HepG2 (cell line): ENCODE data around the gene METAP1D. TPM values are rescaled to one million over a fixed set of nuclear protein-coding genes. Genes with fewer than 3 reads are reported as not detected.

Source experiments
- ELK4 ChIP-seq: sonication (generic); formaldehyde crosslinking; IDR thresholded peaks from 2 replicates; pipeline ENCODE4 v1.9.0; 2021; ENCODE audit warnings: missing genetic modification reagents, borderline replicate concordance
- MTF1 ChIP-seq: sonication (generic); formaldehyde crosslinking; IDR thresholded peaks from 2 replicates; pipeline ENCODE4 v1.5.0; 2020; ENCODE audit warnings: missing genetic modification reagents
- NFAT5 ChIP-seq: sonication (generic); formaldehyde crosslinking; IDR thresholded peaks from 2 replicates; pipeline ENCODE4 v1.4.0; 2020; ENCODE audit warnings: missing genetic modification reagents
- NFKB2 ChIP-seq: sonication (generic); formaldehyde crosslinking; IDR thresholded peaks from 2 replicates; pipeline ENCODE4 v1.4.0; 2020; ENCODE audit warnings: missing genetic modification reagents, borderline replicate concordance
- REL ChIP-seq: sonication (generic); formaldehyde crosslinking; conservative IDR thresholded peaks from 2 replicates; pipeline ENCODE4 v1.8.0; 2022; ENCODE audit warnings: mild to moderate bottlenecking, missing genetic modification reagents, moderate library complexity
- ZBTB3 ChIP-seq: sonication (generic); formaldehyde crosslinking; IDR thresholded peaks from 2 replicates; pipeline ENCODE4 v1.4.0; 2020; ENCODE audit warnings: low read depth, mild to moderate bottlenecking, moderate library complexity, missing genetic modification reagents, borderline replicate concordance
- ZNF33A ChIP-seq: sonication (generic); formaldehyde crosslinking; IDR thresholded peaks from 2 replicates; pipeline ENCODE4 v1.5.1; 2020; ENCODE audit warnings: missing genetic modification reagents, mild to moderate bottlenecking, moderate library complexity, borderline replicate concordance
- polyA plus RNA-seq, 8 experiments: library from polyadenylated mRNA; depleted of rRNA in 3 of 8; stranded (reverse) in 7 of 8; unstranded in 1 of 8; fragments of >200 nt; fragmentation: Illumina TruSeq in 4 of 8; extraction: Trizol in 4 of 8; gene quantifications; 2 replicates each; pipeline versions ENCODE4 v1.2.1 to v1.2.3, GENCODE V29; 2011 to 2016; ENCODE audit warnings: low read depth in 4 of 8, missing spikeins in 1 of 8, mixed read lengths in 1 of 8; ENCODE audit not compliant: insufficient read depth in 1 of 8
- total RNA-seq, 5 experiments: library from RNA; depleted of rRNA; stranded (reverse); fragments of >200 nt; fragmentation: Illumina TruSeq; extraction: Trizol; gene quantifications; 2 replicates each; pipeline ENCODE4 v1.2.3, GENCODE V29; 2016; ENCODE audit warnings: low read depth in 1 of 5
- TF ChIP-seq, protein P1 (sequence below): sonication (generic); formaldehyde crosslinking; conservative IDR thresholded peaks from 2 replicates; pipeline ENCODE4 v1.8.1; 2023; ENCODE audit warnings: missing genetic modification reagents
- TF ChIP-seq, protein P2 (sequence below): sonication (generic); formaldehyde crosslinking; IDR thresholded peaks from 2 replicates; pipeline ENCODE4 v1.4.0; 2020; ENCODE audit warnings: missing genetic modification reagents, mild to moderate bottlenecking, borderline replicate concordance

The METAP1D gene
- total and polyA plus RNA-seq, 2 of the 13 experiments (the other 11 are each of a cell fraction or from before 2014, with no cell fraction given) = 14.7 to 21.6 TPM

DNA sequence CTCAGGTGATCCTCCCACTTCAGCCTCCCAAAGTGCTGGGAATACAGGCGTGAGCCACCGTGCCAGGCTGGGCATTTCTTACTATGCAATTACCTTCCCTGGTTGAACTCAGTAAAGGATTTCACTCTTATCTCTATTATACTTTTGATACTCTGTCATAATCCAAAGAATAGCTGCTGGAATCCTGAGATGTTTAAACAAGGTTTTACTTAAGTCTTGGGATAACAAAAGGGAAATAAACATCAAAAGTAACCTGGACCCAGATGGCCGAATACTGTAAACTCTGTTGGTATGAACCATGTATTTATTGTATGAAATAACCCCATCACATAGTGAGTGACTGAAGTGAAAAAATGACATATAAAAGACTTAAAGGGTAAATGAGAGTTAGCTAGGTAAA, 114.8 kb downstream of the METAP1D start (continued):
- TF ChIP-seq ELK4 (no peak), ZNF33A (CRISPR knock-in tag) (no peak), NFAT5 (CRISPR knock-in tag) (no peak), REL (CRISPR knock-in tag) (no peak), ZBTB3 (no peak), NFKB2 (CRISPR knock-in tag) (no peak), MTF1 (CRISPR knock-in tag) (no peak)
- TF ChIP-seq, protein P1, sequence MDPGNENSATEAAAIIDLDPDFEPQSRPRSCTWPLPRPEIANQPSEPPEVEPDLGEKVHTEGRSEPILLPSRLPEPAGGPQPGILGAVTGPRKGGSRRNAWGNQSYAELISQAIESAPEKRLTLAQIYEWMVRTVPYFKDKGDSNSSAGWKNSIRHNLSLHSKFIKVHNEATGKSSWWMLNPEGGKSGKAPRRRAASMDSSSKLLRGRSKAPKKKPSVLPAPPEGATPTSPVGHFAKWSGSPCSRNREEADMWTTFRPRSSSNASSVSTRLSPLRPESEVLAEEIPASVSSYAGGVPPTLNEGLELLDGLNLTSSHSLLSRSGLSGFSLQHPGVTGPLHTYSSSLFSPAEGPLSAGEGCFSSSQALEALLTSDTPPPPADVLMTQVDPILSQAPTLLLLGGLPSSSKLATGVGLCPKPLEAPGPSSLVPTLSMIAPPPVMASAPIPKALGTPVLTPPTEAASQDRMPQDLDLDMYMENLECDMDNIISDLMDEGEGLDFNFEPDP (CRISPR knock-in tag) = no peak
- TF ChIP-seq, protein P2, sequence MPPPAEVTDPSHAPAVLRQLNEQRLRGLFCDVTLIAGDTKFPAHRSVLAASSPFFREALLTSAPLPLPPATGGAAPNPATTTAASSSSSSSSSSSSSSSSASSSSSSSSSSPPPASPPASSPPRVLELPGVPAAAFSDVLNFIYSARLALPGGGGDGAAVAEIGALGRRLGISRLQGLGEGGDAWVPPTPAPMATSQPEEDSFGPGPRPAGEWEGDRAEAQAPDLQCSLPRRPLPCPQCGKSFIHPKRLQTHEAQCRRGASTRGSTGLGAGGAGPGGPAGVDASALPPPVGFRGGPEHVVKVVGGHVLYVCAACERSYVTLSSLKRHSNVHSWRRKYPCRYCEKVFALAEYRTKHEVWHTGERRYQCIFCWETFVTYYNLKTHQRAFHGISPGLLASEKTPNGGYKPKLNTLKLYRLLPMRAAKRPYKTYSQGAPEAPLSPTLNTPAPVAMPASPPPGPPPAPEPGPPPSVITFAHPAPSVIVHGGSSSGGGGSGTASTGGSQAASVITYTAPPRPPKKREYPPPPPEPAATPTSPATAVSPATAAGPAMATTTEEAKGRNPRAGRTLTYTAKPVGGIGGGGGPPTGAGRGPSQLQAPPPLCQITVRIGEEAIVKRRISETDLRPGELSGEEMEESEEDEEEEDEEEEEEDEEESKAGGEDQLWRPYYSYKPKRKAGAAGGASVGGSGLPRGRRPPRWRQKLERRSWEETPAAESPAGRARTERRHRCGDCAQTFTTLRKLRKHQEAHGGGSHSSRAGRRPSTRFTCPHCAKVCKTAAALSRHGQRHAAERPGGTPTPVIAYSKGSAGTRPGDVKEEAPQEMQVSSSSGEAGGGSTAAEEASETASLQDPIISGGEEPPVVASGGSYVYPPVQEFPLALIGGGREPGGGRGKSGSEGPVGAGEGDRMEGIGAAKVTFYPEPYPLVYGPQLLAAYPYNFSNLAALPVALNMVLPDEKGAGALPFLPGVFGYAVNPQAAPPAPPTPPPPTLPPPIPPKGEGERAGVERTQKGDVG (CRISPR knock-in tag) = no peak
